Fibroblast of pulmonary artery (primary cell): Measurements from ENCODE around the gene TBX21.
"Not testable (repeated sequence)": the region's sequence is repeated elsewhere in the genome, so short reads cannot be mapped to it uniquely, and the experiment has no call there.

Experiments used
- DNase-seq: peaks from one replicate; pipeline ENCODE4 v3.0.0-alpha.2; 2010; ENCODE audit warnings: low read depth
- H3K4me3 ChIP-seq: replicated peaks from 2 replicates; pipeline ENCODE4 v1.5.1; 2011; ENCODE audit warnings: low read depth, mild to moderate bottlenecking, control low read depth, low read length, moderate library complexity
- CTCF ChIP-seq: IDR thresholded peaks from 2 replicates; pipeline ENCODE4 v1.5.1; 2011; ENCODE audit warnings: mild to moderate bottlenecking, control low read depth, low read length, inconsistent platforms; ENCODE audit errors: missing control alignments

Gene TBX21

GRCh38 chr17:47733674-47734410 lies 806 bp downstream of the TBX21 start:
- no peak for TF ChIP-seq CTCF
- DNase-seq = no peak
- no peak overlapping the region for H3K4me3 ChIP-seq

GRCh38 chr17:47735139-47735464 lies 2.1 kb downstream of the TBX21 start:
- DNase-seq = no peak
- no peak for TF ChIP-seq CTCF
- no peak overlapping the region for H3K4me3 ChIP-seq

GRCh38 chr17:47735536-47736011 lies 2.5 kb downstream of the TBX21 start:
- H3K4me3 ChIP-seq = no peak overlapping the region
- TF ChIP-seq CTCF = no peak
- DNase-seq = no peak

- no peak for TF ChIP-seq CTCF
- no peak overlapping the region for H3K4me3 ChIP-seq
- no peak for DNase-seq
Observed at GRCh38 chr17:47736501-47737495, 3.8 kb downstream of the TBX21 start.

- DNase-seq = no peak
- no peak for TF ChIP-seq CTCF
- no peak overlapping the region for H3K4me3 ChIP-seq
Observed at GRCh38 chr17:47738178-47738577, 5.1 kb downstream of the TBX21 start.

- H3K4me3 ChIP-seq = no peak overlapping the region
- TF ChIP-seq CTCF = no peak
- no peak for DNase-seq
Observed at GRCh38 chr17:47739150-47739549, 6.1 kb downstream of the TBX21 start.

- DNase-seq, H3K4me3 ChIP-seq: not testable (repeated sequence)
Observed at GRCh38 chr17:47739945-47740344, 6.9 kb downstream of the TBX21 start.
